Limb (tissue), 2 donors: Measurements from ENCODE around the gene LMBRD2.

ENCODE experiments used
- DNase-seq, 2 donors: peaks; one replicate each; pipeline ENCODE4 v3.0.0-alpha.2; 2016; ENCODE audit errors: extremely low spot score in 2 of 2

Gene LMBRD2

DNA sequence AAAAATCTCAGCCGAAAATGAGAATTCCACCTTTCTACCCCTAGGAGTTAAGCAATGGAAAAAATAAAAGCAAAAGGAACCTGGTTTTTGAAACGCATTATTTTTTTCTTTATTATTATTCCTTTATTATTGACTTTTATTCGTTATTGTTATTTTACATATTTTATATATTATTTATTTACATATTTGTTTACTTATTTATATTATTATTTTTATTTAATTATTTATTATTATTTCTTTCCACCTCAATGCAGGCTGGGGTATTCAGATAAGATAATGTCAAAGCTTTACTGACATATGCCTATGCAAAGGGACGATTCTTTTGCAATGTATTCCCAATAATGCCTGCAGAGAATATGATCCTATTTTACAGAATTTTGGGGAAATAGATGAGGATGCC lies 101.7 kb downstream of the LMBRD2 start:
- DNase-seq, result no peak
